Activated T-cell treated with anti-CD3 and anti-CD28 coated beads, Interleukin-2, amount 50 U/mL, for 72 hours (primary cell): Measurements from ENCODE around the gene IFITM2. TPM values are rescaled to one million over a fixed set of nuclear protein-coding genes. Genes with fewer than 3 reads are reported as not detected.

Experiments
- ATAC-seq, 2 donors: fragments of 150-1000 bp; cut with Tn5 transposase; replicated peaks in 1 of 2; 2 replicates each; pipeline ENCODE4 v1.10.0; 2021; ENCODE audit warnings: moderate library complexity in 2 of 2, mild to moderate bottlenecking in 1 of 2
- DNase-seq, 2 donors: peaks; one replicate each; pipeline ENCODE4 v3.0.0; 2021 to 2022; ENCODE audit warnings: mixed read lengths in 1 of 2
- H3K27ac Mint-ChIP-seq: one replicate; pipeline ENCODE4 v1.8.0; 2022; ENCODE audit warnings: mild to moderate bottlenecking, moderate library complexity, mixed read lengths
- H3K27me3 Mint-ChIP-seq: one replicate; pipeline ENCODE4 v1.8.0; 2022; ENCODE audit warnings: low read depth, mixed read lengths
- H3K36me3 Mint-ChIP-seq, 2 donors: one replicate each; pipeline ENCODE4 v1.8.0; 2022; ENCODE audit warnings: mixed read lengths in 2 of 2, mild to moderate bottlenecking in 1 of 2; ENCODE audit not compliant: insufficient read depth in 2 of 2
- H3K4me1 Mint-ChIP-seq: one replicate; pipeline ENCODE4 v1.8.0; 2022; ENCODE audit warnings: low read depth, mixed read lengths
- H3K4me3 Mint-ChIP-seq, 2 donors: one replicate each; pipeline ENCODE4 v1.8.0; 2022; ENCODE audit warnings: mild to moderate bottlenecking in 2 of 2, mixed read lengths in 2 of 2, moderate library complexity in 2 of 2
- H3K9me3 Mint-ChIP-seq, 2 donors: one replicate each; pipeline ENCODE4 v1.8.0; 2022; ENCODE audit warnings: mixed read lengths in 2 of 2
- total RNA-seq, 2 donors: library from RNA; stranded (reverse); gene quantifications; one replicate each; pipeline ENCODE4 v1.2.3, GENCODE V29; 2022

The IFITM2 gene
- total RNA-seq, 2 donors from 2014 or later, result 542 to 639 TPM

- H3K9me3 Mint-ChIP-seq, result peaks cover 4 to 8% of the 10 kb centered on the region in 2 donors
- H3K4me1 Mint-ChIP-seq, result peaks cover 31% of the 10 kb centered on the region
- no peaks in the 10 kb centered on the region for H3K27me3 Mint-ChIP-seq
- H3K36me3 Mint-ChIP-seq, result peaks cover 8 to 26% of the 10 kb centered on the region in 2 donors
- DNase-seq, result no peak
- no peak for ATAC-seq
- H3K27ac Mint-ChIP-seq, result no peak overlapping the region
- peak overlapping the region in 1 of 2 donors; percentile 61 for H3K4me3 Mint-ChIP-seq
These were observed 31.4 kb upstream of the IFITM2 start for GRCh38 chr11:276219-276618.

GRCh38 chr11:278001-278951 is 29.3 kb upstream of the IFITM2 start, which contains the start of gene NLRP6:
TSS of gene NLRP6 (plus strand) at chr11:278407. CDS start at chr11:278570, 163 bp downstream.
- H3K27ac Mint-ChIP-seq, result no peak within 1 kb of the TSS
- H3K9me3 Mint-ChIP-seq, result peaks cover 4 to 8% of the 10 kb centered on the region in 2 donors
- DNase-seq, result no peak
- H3K27me3 Mint-ChIP-seq, result peaks cover 9% of the 10 kb centered on the region
- H3K4me3 Mint-ChIP-seq, result peak within 1 kb of the TSS; percentile 81 to 94
- peaks cover 52% of the 10 kb centered on the region for H3K4me1 Mint-ChIP-seq
- H3K36me3 Mint-ChIP-seq, result peaks cover 8 to 30% of the 10 kb centered on the region in 2 donors
- peak in 1 of 2 donors; percentile 10 for ATAC-seq

- no peak overlapping the region for H3K27ac Mint-ChIP-seq
- DNase-seq (peak in 1 of 2 donors; percentile 46), ATAC-seq (peak in 1 of 2 donors; percentile 38)
- peaks cover 4 to 8% of the 10 kb centered on the region in 2 donors for H3K9me3 Mint-ChIP-seq
- H3K4me3 Mint-ChIP-seq, result peak overlapping the region; percentile 81 to 94
- peaks cover 9% of the 10 kb centered on the region for H3K27me3 Mint-ChIP-seq
- H3K36me3 Mint-ChIP-seq, result peaks cover 8 to 30% of the 10 kb centered on the region in 2 donors
- peaks cover 57% of the 10 kb centered on the region for H3K4me1 Mint-ChIP-seq
These were observed 28.3 kb upstream of the IFITM2 start for GRCh38 chr11:279040-279965.

- H3K27ac Mint-ChIP-seq, result no peak overlapping the region
- peak overlapping the region; percentile 84 to 88 for H3K4me3 Mint-ChIP-seq
- peaks cover 4 to 8% of the 10 kb centered on the region in 2 donors for H3K9me3 Mint-ChIP-seq
- H3K4me1 Mint-ChIP-seq, result peaks cover 59% of the 10 kb centered on the region
- ATAC-seq, result peak; percentile 46 to 57
- peaks cover 8 to 30% of the 10 kb centered on the region in 2 donors for H3K36me3 Mint-ChIP-seq
- H3K27me3 Mint-ChIP-seq, result peaks cover 9% of the 10 kb centered on the region
- peak; percentile 57 to 67 for DNase-seq
These were observed 27.5 kb upstream of the IFITM2 start for GRCh38 chr11:279966-280705.

- Mint-ChIP-seq H3K27me3 (peaks cover 9% of the 10 kb centered on the region), H3K27ac (no peak overlapping the region), H3K4me3 (peak overlapping the region; percentile 84 to 88), H3K9me3 (peaks cover 4 to 8% of the 10 kb centered on the region in 2 donors), H3K4me1 (peaks cover 66% of the 10 kb centered on the region), H3K36me3 (peaks cover 8 to 26% of the 10 kb centered on the region in 2 donors)
- peak; percentile 35 to 56 for ATAC-seq
- DNase-seq, result peak; percentile 58 to 64
These were observed 26.7 kb upstream of the IFITM2 start for GRCh38 chr11:280706-281485.

GRCh38 chr11:281486-282161 is 26.0 kb upstream of the IFITM2 start:
- peaks cover 9% of the 10 kb centered on the region for H3K27me3 Mint-ChIP-seq
- H3K36me3 Mint-ChIP-seq, result peaks cover 7 to 19% of the 10 kb centered on the region in 2 donors
- peaks cover 3% of the 10 kb centered on the region in 2 donors for H3K9me3 Mint-ChIP-seq
- no peak for DNase-seq
- peak in 1 of 2 donors; percentile 8 for ATAC-seq
- peak overlapping the region; percentile 84 to 88 for H3K4me3 Mint-ChIP-seq
- H3K27ac Mint-ChIP-seq, result no peak overlapping the region
- H3K4me1 Mint-ChIP-seq, result peaks cover 71% of the 10 kb centered on the region

GRCh38 chr11:282171-282570 is 25.4 kb upstream of the IFITM2 start:
- Mint-ChIP-seq H3K4me1 (peaks cover 71% of the 10 kb centered on the region), H3K36me3 (peaks cover 4 to 15% of the 10 kb centered on the region in 2 donors), H3K27me3 (peaks cover 9% of the 10 kb centered on the region), H3K4me3 (peak overlapping the region; percentile 84 to 88), H3K9me3 (no peaks in the 10 kb centered on the region), H3K27ac (no peak overlapping the region)
- DNase-seq (no peak), ATAC-seq (no peak)

- no peak overlapping the region for H3K27ac Mint-ChIP-seq
- ATAC-seq (no peak), DNase-seq (no peak)
- H3K4me1 Mint-ChIP-seq, result peaks cover 67% of the 10 kb centered on the region
- no peaks in the 10 kb centered on the region for H3K9me3 Mint-ChIP-seq
- peaks cover 1 to 12% of the 10 kb centered on the region in 2 donors for H3K36me3 Mint-ChIP-seq
- peak overlapping the region; percentile 84 to 88 for H3K4me3 Mint-ChIP-seq
- H3K27me3 Mint-ChIP-seq, result peaks cover 9% of the 10 kb centered on the region
These were observed 24.8 kb upstream of the IFITM2 start for GRCh38 chr11:282630-283360.

- Mint-ChIP-seq H3K4me1 (peaks cover 59% of the 10 kb centered on the region), H3K4me3 (peak overlapping the region; percentile 32 to 84), H3K27me3 (peaks cover 9% of the 10 kb centered on the region), H3K36me3 (peaks cover 5 to 16% of the 10 kb centered on the region in 2 donors), H3K27ac (peak overlapping the region; percentile 29), H3K9me3 (no peaks in the 10 kb centered on the region)
- DNase-seq (no peak), ATAC-seq (no peak)
These were observed 24.1 kb upstream of the IFITM2 start for GRCh38 chr11:283405-284104.
